PC-9 (cell line): ENCODE results near the gene UNC13D. TPM values are rescaled to one million over a fixed set of nuclear protein-coding genes. Genes with fewer than 3 reads are reported as not detected.

Experiments
- BruUV-seq: library from RNA; stranded (reverse); fragments of 400-500 nt; replicated peaks from 2 replicates; lab custom pipeline; 2021; lab: Mats Ljungman, UMichigan
- CTCF ChIA-PET: fragments of 300-600 bp; sonication (Branson Sonifier 250); formaldehyde crosslinking; loops from one replicate; lab custom pipeline; 2022; ENCODE audit warnings: antibody characterized with exemption; lab: Charles Lee
- POLR2A ChIA-PET: fragments of 300-600 bp; sonication (Branson Sonifier 250); formaldehyde crosslinking; loops from one replicate; lab custom pipeline; 2022; ENCODE audit warnings: antibody characterized with exemption; ENCODE audit not compliant: unreplicated experiment; lab: Charles Lee
- DNase-seq, 2 experiments: peaks; one replicate each; pipeline versions ENCODE4 v3.0.0 to v3.0.0-alpha.2; 2015 to 2022; ENCODE audit warnings: mixed read lengths in 1 of 2
- H2AFZ ChIP-seq: fragments of 200-600 bp; sonication (generic); 2 replicates; pipeline ENCODE4 v1.8.1; 2017; ENCODE audit warnings: antibody characterized with exemption
- H3F3A ChIP-seq: fragments of 200-600 bp; sonication (generic); 2 replicates; pipeline ENCODE4 v1.8.1; 2017; ENCODE audit warnings: antibody characterized with exemption, mild to moderate bottlenecking, low read depth; ENCODE audit not compliant: insufficient read depth
- H3K27ac ChIP-seq: fragments of 200-600 bp; sonication (generic); 2 replicates; pipeline ENCODE4 v1.6.1; 2016; ENCODE audit warnings: mixed run types
- H3K27me3 ChIP-seq: fragments of 200-600 bp; sonication (generic); 2 replicates; pipeline ENCODE4 v1.6.1; 2016; ENCODE audit warnings: low read depth, mixed run types; ENCODE audit not compliant: insufficient read depth
- H3K36me3 ChIP-seq: fragments of 200-600 bp; sonication (generic); 2 replicates; pipeline ENCODE4 v1.6.1; 2016; ENCODE audit warnings: low read depth, mixed run types
- H3K4me1 ChIP-seq: fragments of 200-600 bp; sonication (generic); replicated peaks from 2 replicates; pipeline ENCODE4 v1.6.1; 2016; ENCODE audit warnings: mixed run types; ENCODE audit not compliant: insufficient read depth
- H3K4me2 ChIP-seq: fragments of 200-600 bp; sonication (generic); 2 replicates; pipeline ENCODE4 v1.6.1; 2017; ENCODE audit warnings: mixed run types
- H3K4me3 ChIP-seq: fragments of 200-600 bp; sonication (generic); 2 replicates; pipeline ENCODE4 v1.6.1; 2016; ENCODE audit warnings: mixed run types
- H3K79me2 ChIP-seq: fragments of 200-600 bp; sonication (generic); 2 replicates; pipeline ENCODE4 v1.6.1; 2017; ENCODE audit warnings: low read depth, mixed run types
- H3K9me2 ChIP-seq: fragments of 200-600 bp; sonication (generic); 2 replicates; pipeline ENCODE4 v1.8.1; 2017; ENCODE audit warnings: mild to moderate bottlenecking; ENCODE audit not compliant: insufficient read depth
- H3K9me3 ChIP-seq: fragments of 200-600 bp; sonication (generic); 2 replicates; pipeline ENCODE4 v1.8.1; 2016; ENCODE audit warnings: low read depth; ENCODE audit not compliant: insufficient read depth
- H4K20me1 ChIP-seq: fragments of 200-600 bp; sonication (generic); 2 replicates; pipeline ENCODE4 v1.8.1; 2017; ENCODE audit not compliant: insufficient read depth
- CTCF ChIP-seq: fragments of 200-600 bp; sonication (generic); conservative IDR thresholded peaks from 2 replicates; pipeline ENCODE4 v1.6.1; 2017; ENCODE audit warnings: mixed run types, antibody characterized with exemption, mild to moderate bottlenecking, moderate library complexity
- EZH2 ChIP-seq: fragments of 200-600 bp; sonication (generic); IDR thresholded peaks from 2 replicates; pipeline ENCODE4 v1.8.0; 2017; ENCODE audit warnings: antibody characterized with exemption, low read depth
- intact Hi-C: fragments of 100-400 bp; cut with micrococcal nuclease; formaldehyde crosslinking; loops from one replicate; pipeline ENCODE4 v1.10.0; 2022; ENCODE audit not compliant: unreplicated experiment
- total RNA-seq: library from RNA; stranded (reverse); gene quantifications from 2 replicates; pipeline ENCODE4 v1.2.3, GENCODE V29; 2021

Gene UNC13D
- total RNA-seq, 1 experiment from 2014 or later: 94.4 TPM

- POLR2A ChIA-PET: interaction anchor here (0.6 to 2.4 kb wide), 4 partner anchors 8 to 297 kb away, joined by 11 to 24 read pairs (median 18); partner anchors contain the start of gene WBP2
- no peaks in the 10 kb centered on the region for H3K27me3 ChIP-seq
- no peak for TF ChIP-seq EZH2
- TF ChIP-seq CTCF: no peak
- H3K27ac ChIP-seq: peak overlapping the region; percentile 96
- no peak overlapping the region for H2AFZ ChIP-seq
- BruUV-seq: no TSS peak
- peaks cover 30% of the 10 kb centered on the region for H3F3A ChIP-seq
- no peak overlapping the region; the same call in 1 of the 2 replicates for H3K4me3 ChIP-seq
- peaks cover 51% of the 10 kb centered on the region for H3K4me1 ChIP-seq
- no peak for DNase-seq
- intact Hi-C loops: loop anchor here (5.0 kb wide), 1 partner anchor 135 kb away; no protein-coding TSS in a partner anchor
- CTCF ChIA-PET: interaction anchor here (0.6 to 1.4 kb wide), 4 partner anchors 18 to 51 kb away, joined by 3 to 13 read pairs (median 4); partner anchors contain the start of gene TRIM65
- no peaks in the 10 kb centered on the region for H3K9me2 ChIP-seq
- peaks cover 26% of the 10 kb centered on the region for H3K36me3 ChIP-seq
- H4K20me1 ChIP-seq: no peaks in the 10 kb centered on the region
- peak overlapping the region; percentile 79 for H3K4me2 ChIP-seq
- H3K9me3 ChIP-seq: no peaks in the 10 kb centered on the region
- peaks cover 10% of the 10 kb centered on the region for H3K79me2 ChIP-seq
Observed at GRCh38 chr17:75846692-75847613, 2.7 kb upstream of the UNC13D start.

DNA sequence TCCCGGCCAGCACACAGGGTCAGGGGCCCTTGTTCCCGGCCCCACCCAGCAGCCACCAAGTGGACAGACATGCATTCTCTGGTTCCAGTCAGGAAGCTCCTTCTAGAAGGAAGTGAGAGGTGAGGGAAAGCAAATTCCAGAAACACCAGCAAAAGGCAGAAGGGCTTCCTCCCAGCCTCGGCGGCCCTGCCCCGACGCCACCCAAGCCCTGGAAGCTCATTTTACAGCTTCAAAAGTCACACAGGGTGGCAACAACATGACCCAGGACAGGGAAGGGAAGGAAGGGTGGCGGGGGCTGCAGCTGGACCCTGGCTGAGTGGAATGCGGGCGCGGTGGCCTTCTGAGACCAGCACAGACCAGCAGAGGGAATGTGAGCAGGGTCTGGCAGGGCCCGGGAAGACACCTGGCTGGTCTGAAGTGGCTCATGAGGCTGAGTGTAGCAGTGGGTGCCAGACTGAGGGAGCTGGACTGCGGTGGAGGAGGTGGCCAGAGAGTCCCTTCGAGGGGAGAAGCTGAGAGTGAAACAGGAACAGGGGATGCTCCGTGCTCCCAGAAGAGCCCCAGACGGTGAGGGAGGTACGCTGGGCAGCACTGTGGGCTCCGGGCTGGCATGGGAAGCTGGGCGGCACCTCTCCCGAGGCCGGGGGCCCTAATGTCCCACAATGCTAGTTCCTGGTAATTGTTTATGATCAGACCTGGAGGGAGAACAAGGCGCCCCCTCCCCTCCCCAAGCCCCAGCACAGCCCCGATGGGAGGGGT lies 1.9 kb upstream of the UNC13D start:
- BruUV-seq: no TSS peak
- no peak overlapping the region; the same call in 1 of the 2 replicates for H3K4me3 ChIP-seq
- CTCF ChIA-PET: interaction anchor here (0.6 to 1.9 kb wide), 9 partner anchors 9 to 81 kb away, joined by 3 to 17 read pairs (median 4); partner anchors contain the start of genes GALK1, TRIM65 and WBP2
- DNase-seq: peak; percentile 74 to 84
- H3K79me2 ChIP-seq: peaks cover 2% of the 10 kb centered on the region; the same call in 1 of the 2 replicates
- H3K4me1 ChIP-seq: peaks cover 51% of the 10 kb centered on the region
- no peaks in the 10 kb centered on the region for H3K9me2 ChIP-seq
- H3K36me3 ChIP-seq: peaks cover 22% of the 10 kb centered on the region; the same call in 1 of the 2 replicates
- no peak for TF ChIP-seq EZH2
- H3K9me3 ChIP-seq: no peaks in the 10 kb centered on the region
- H3K27me3 ChIP-seq: no peaks in the 10 kb centered on the region
- POLR2A ChIA-PET: interaction anchor here (0.5 to 2.4 kb wide), 14 partner anchors 9 to 509 kb away, joined by 3 to 24 read pairs (median 9); partner anchors contain the start of gene WBP2
- intact Hi-C loops: loop anchor here (1.0 to 5.0 kb wide), 5 partner anchors 9 to 136 kb away; partner anchors contain the start of genes TRIM47, UNK and WBP2
- H3K27ac ChIP-seq: peak overlapping the region; percentile 96
- H4K20me1 ChIP-seq: no peaks in the 10 kb centered on the region
- peak overlapping the region; percentile 79 for H3K4me2 ChIP-seq
- no peak overlapping the region for H2AFZ ChIP-seq
- H3F3A ChIP-seq: peaks cover 30% of the 10 kb centered on the region

- H3K4me3 ChIP-seq: peak overlapping the region; percentile 40; the same call in 1 of the 2 replicates
- TSS peak; percentile 65 for BruUV-seq
- H3K4me2 ChIP-seq: peak overlapping the region; percentile 79
Observed at GRCh38 chr17:75845058-75845711, 981 bp upstream of the UNC13D start.

More at GRCh38 chr17:75845058-75845711, 981 bp upstream of the UNC13D start:
- Histone ChIP-seq H3K9me2 (no peaks in the 10 kb centered on the region), H3K4me1 (peaks cover 51% of the 10 kb centered on the region), H3F3A (peaks cover 30% of the 10 kb centered on the region), H3K27me3 (no peaks in the 10 kb centered on the region), H3K36me3 (peaks cover 15% of the 10 kb centered on the region; the same call in 1 of the 2 replicates), H3K9me3 (no peaks in the 10 kb centered on the region), H4K20me1 (no peaks in the 10 kb centered on the region), H3K79me2 (no peaks in the 10 kb centered on the region), H3K27ac (peak overlapping the region; percentile 96), H2AFZ (no peak overlapping the region)
- intact Hi-C loops: loop anchor here (1.0 to 5.0 kb wide), 5 partner anchors 10 to 137 kb away; partner anchors contain the start of genes TRIM47, UNK and WBP2
- POLR2A ChIA-PET: interaction anchor here (0.5 to 2.4 kb wide), 14 partner anchors 10 to 510 kb away, joined by 3 to 24 read pairs (median 6); partner anchors contain the start of gene WBP2
- peak; percentile 89 to 93 for DNase-seq
- CTCF ChIA-PET: interaction anchor here (0.6 to 1.9 kb wide), 9 partner anchors 10 to 80 kb away, joined by 3 to 17 read pairs (median 5); partner anchors contain the start of genes GALK1, TRIM65 and WBP2
- TF ChIP-seq EZH2: no peak
- peak; percentile 92 for TF ChIP-seq CTCF
